ENCODE measurements around the gene TSSK6. TPM values are rescaled to one million over a fixed set of nuclear protein-coding genes. Genes with fewer than 3 reads are reported as not detected.

Gene TSSK6
- total and polyA plus RNA-seq, 10 of the 15 experiments (the other 5 are each of a cell fraction or from before 2014, with no cell fraction given) = 0.06 to 3.6 (median 0.98) TPM; not detected in 2

DNA sequence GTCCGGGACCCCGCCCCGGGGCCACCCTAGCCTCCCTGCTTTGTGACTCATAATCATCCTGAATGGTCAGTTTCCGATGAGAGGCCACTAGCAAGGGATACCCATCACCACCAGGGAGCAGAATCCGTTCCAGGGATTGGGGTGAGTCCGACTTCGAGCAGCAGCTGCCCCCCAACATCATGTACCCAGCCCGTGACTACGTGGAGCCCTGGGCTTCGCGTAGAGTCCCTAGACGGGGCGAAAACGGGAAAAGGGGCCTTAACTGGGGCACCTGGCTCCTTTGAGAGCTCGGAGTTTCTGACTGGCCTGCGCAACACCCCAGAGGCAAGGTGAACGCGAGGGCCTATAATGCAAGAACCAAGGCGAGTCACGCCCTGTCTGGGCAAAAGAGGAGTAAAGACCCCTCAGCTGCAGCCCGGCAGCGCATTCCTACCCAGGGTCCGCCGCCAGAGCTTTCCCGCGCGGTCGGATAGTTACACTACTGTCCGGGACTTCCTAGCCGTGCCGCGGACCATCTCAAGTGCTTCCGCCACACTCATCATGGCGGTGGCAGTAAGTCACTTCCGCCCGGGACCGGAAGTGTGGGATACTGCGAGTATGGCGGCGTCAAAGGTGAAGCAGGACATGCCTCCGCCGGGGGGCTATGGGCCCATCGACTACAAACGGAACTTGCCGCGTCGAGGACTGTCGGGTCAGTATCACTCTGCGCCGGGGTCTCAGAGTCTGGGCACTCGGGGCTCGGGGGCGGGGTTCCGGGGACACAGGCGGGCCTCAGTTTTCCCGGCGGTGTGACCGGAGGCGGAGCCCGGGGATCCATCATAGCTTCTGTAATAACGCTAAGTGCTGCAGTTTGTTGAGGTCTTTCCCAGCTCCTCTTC, 533 bp upstream of the TSSK6 start, which contains the start of gene NDUFA13 (continued):
- TF ChIP-seq, protein P1, sequence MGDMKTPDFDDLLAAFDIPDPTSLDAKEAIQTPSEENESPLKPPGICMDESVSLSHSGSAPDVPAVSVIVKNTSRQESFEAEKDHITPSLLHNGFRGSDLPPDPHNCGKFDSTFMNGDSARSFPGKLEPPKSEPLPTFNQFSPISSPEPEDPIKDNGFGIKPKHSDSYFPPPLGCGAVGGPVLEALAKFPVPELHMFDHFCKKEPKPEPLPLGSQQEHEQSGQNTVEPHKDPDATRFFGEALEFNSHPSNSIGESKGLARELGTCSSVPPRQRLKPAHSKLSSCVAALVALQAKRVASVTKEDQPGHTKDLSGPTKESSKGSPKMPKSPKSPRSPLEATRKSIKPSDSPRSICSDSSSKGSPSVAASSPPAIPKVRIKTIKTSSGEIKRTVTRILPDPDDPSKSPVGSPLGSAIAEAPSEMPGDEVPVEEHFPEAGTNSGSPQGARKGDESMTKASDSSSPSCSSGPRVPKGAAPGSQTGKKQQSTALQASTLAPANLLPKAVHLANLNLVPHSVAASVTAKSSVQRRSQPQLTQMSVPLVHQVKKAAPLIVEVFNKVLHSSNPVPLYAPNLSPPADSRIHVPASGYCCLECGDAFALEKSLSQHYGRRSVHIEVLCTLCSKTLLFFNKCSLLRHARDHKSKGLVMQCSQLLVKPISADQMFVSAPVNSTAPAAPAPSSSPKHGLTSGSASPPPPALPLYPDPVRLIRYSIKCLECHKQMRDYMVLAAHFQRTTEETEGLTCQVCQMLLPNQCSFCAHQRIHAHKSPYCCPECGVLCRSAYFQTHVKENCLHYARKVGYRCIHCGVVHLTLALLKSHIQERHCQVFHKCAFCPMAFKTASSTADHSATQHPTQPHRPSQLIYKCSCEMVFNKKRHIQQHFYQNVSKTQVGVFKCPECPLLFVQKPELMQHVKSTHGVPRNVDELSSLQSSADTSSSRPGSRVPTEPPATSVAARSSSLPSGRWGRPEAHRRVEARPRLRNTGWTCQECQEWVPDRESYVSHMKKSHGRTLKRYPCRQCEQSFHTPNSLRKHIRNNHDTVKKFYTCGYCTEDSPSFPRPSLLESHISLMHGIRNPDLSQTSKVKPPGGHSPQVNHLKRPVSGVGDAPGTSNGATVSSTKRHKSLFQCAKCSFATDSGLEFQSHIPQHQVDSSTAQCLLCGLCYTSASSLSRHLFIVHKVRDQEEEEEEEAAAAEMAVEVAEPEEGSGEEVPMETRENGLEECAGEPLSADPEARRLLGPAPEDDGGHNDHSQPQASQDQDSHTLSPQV (IDR thresholded peaks at IDR 0.05) = peak; percentile 100
- TF ChIP-seq, protein P2, sequence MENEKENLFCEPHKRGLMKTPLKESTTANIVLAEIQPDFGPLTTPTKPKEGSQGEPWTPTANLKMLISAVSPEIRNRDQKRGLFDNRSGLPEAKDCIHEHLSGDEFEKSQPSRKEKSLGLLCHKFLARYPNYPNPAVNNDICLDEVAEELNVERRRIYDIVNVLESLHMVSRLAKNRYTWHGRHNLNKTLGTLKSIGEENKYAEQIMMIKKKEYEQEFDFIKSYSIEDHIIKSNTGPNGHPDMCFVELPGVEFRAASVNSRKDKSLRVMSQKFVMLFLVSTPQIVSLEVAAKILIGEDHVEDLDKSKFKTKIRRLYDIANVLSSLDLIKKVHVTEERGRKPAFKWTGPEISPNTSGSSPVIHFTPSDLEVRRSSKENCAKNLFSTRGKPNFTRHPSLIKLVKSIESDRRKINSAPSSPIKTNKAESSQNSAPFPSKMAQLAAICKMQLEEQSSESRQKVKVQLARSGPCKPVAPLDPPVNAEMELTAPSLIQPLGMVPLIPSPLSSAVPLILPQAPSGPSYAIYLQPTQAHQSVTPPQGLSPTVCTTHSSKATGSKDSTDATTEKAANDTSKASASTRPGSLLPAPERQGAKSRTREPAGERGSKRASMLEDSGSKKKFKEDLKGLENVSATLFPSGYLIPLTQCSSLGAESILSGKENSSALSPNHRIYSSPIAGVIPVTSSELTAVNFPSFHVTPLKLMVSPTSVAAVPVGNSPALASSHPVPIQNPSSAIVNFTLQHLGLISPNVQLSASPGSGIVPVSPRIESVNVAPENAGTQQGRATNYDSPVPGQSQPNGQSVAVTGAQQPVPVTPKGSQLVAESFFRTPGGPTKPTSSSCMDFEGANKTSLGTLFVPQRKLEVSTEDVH (IDR thresholded peaks at IDR 0.05; ENCODE audit: low read depth, partially characterized antibody) = peak; percentile 90
- TF ChIP-seq NFYB (IDR thresholded peaks at IDR 0.05; ENCODE audit: insufficient read depth, low read depth, low read length) (no peak), MTA3 (IDR thresholded peaks at IDR 0.05; ENCODE audit: borderline replicate concordance, low read length) (no peak), EED (IDR thresholded peaks at IDR 0.05; ENCODE audit: low read depth) (0 out of 2 replicates have a peak, but pooled peaks have one; percentile 15), BACH1 (IDR thresholded peaks at IDR 0.05; ENCODE audit: borderline replicate concordance) (0 out of 2 replicates have a peak, but pooled peaks have one; percentile 22), SIX5 (IDR thresholded peaks at IDR 0.05; ENCODE audit: low read depth, low read length, severe bottlenecking) (peak; percentile 82), ASH2L (IDR thresholded peaks at IDR 0.05; ENCODE audit: borderline replicate concordance, low read depth) (no peak), TARDBP (IDR thresholded peaks at IDR 0.05; ENCODE audit: borderline replicate concordance) (peak; percentile 16; the same call in 1 of the 2 replicates), SP1 (IDR thresholded peaks at IDR 0.05; ENCODE audit: low read depth, low read length) (peak; percentile 30), NR2C2 (IDR thresholded peaks at IDR 0.05; ENCODE audit: borderline replicate concordance, control insufficient read depth, insufficient read length, low read depth) (no peak), BMI1 (IDR thresholded peaks at IDR 0.05; ENCODE audit: borderline replicate concordance) (no peak)
- TF ChIP-seq, protein P3, sequence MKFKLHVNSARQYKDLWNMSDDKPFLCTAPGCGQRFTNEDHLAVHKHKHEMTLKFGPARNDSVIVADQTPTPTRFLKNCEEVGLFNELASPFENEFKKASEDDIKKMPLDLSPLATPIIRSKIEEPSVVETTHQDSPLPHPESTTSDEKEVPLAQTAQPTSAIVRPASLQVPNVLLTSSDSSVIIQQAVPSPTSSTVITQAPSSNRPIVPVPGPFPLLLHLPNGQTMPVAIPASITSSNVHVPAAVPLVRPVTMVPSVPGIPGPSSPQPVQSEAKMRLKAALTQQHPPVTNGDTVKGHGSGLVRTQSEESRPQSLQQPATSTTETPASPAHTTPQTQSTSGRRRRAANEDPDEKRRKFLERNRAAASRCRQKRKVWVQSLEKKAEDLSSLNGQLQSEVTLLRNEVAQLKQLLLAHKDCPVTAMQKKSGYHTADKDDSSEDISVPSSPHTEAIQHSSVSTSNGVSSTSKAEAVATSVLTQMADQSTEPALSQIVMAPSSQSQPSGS (IDR thresholded peaks at IDR 0.05; ENCODE audit: low read length) = no peak
- TF ChIP-seq, protein P4, sequence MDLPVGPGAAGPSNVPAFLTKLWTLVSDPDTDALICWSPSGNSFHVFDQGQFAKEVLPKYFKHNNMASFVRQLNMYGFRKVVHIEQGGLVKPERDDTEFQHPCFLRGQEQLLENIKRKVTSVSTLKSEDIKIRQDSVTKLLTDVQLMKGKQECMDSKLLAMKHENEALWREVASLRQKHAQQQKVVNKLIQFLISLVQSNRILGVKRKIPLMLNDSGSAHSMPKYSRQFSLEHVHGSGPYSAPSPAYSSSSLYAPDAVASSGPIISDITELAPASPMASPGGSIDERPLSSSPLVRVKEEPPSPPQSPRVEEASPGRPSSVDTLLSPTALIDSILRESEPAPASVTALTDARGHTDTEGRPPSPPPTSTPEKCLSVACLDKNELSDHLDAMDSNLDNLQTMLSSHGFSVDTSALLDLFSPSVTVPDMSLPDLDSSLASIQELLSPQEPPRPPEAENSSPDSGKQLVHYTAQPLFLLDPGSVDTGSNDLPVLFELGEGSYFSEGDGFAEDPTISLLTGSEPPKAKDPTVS (IDR thresholded peaks at IDR 0.05; ENCODE audit: low read depth, low read length) = no peak
- TF ChIP-seq, protein P5, sequence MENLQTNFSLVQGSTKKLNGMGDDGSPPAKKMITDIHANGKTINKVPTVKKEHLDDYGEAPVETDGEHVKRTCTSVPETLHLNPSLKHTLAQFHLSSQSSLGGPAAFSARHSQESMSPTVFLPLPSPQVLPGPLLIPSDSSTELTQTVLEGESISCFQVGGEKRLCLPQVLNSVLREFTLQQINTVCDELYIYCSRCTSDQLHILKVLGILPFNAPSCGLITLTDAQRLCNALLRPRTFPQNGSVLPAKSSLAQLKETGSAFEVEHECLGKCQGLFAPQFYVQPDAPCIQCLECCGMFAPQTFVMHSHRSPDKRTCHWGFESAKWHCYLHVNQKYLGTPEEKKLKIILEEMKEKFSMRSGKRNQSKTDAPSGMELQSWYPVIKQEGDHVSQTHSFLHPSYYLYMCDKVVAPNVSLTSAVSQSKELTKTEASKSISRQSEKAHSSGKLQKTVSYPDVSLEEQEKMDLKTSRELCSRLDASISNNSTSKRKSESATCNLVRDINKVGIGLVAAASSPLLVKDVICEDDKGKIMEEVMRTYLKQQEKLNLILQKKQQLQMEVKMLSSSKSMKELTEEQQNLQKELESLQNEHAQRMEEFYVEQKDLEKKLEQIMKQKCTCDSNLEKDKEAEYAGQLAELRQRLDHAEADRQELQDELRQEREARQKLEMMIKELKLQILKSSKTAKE (IDR thresholded peaks at IDR 0.05; ENCODE audit: low read depth, poor library complexity, severe bottlenecking) = no peak

Data from GM12878 (cell line).